HEK293 (cell line): Measurements from ENCODE around the gene B9D1.

ENCODE experiments used
- CTCF ChIA-PET: fragments of 350-600 bp; formaldehyde crosslinking; extraction: SDS; loops from one replicate; lab custom pipeline; 2021; ENCODE audit warnings: antibody characterized with exemption; lab: Yijun Ruan, JAX
- POLR2A ChIA-PET: fragments of 300-600 bp; formaldehyde crosslinking; extraction: SDS; loops from one replicate; lab custom pipeline; 2020; ENCODE audit warnings: antibody characterized with exemption, inconsistent platforms; lab: Yijun Ruan, JAX
- H3K27ac ChIP-seq: fragments of 200-500 bp; sonication (Bioruptor generic); 2 replicates; pipeline ENCODE4 v1.5.1; 2014; ENCODE audit warnings: low read depth, low read length, control low read depth, inconsistent platforms; ENCODE audit errors: extremely low read depth
- H3K36me3 ChIP-seq, 2 experiments: fragments of 200-500 bp in 1 of 2; sonication (Bioruptor generic) in 1 of 2; 1 replicate in 1 of 2; 2 replicates in 1 of 2; pipeline ENCODE4 v1.5.1; 2014 to 2017; ENCODE audit warnings: inconsistent platforms in 2 of 2, low read length in 2 of 2; ENCODE audit not compliant: control insufficient read depth in 2 of 2, insufficient read depth in 1 of 2
- H3K4me1 ChIP-seq: fragments of 200-500 bp; sonication (Bioruptor generic); 2 replicates; pipeline ENCODE4 v1.5.1; 2014; ENCODE audit warnings: mild to moderate bottlenecking, low read length, inconsistent platforms; ENCODE audit not compliant: control insufficient read depth, insufficient read depth
- H3K4me3 ChIP-seq: 2 replicates; pipeline ENCODE4 v1.5.1; 2011; ENCODE audit warnings: low read depth, mild to moderate bottlenecking, control low read depth, low read length, moderate library complexity
- H3K9me3 ChIP-seq: fragments of 200-500 bp; sonication (Bioruptor generic); 2 replicates; pipeline ENCODE4 v1.5.1; 2014; ENCODE audit warnings: low read depth, low read length, inconsistent platforms; ENCODE audit not compliant: control insufficient read depth, insufficient read depth
- GFI1B ChIP-seq: fragments of 450-650 bp; formaldehyde crosslinking; IDR thresholded peaks from 2 replicates; pipeline ENCODE4 v1.5.1; 2016; ENCODE audit warnings: missing biosample characterization, missing genetic modification characterization
- ZNF146 ChIP-seq: fragments of 450-650 bp; formaldehyde crosslinking; IDR thresholded peaks from 2 replicates; pipeline ENCODE4 v1.5.1; 2016; ENCODE audit warnings: missing biosample characterization, missing genetic modification characterization
- ZNF174 ChIP-seq: fragments of 450-650 bp; formaldehyde crosslinking; IDR thresholded peaks from 2 replicates; pipeline ENCODE4 v1.5.0; 2017; ENCODE audit warnings: missing biosample characterization, mild to moderate bottlenecking, missing genetic modification characterization
- ZNF350 ChIP-seq: fragments of 450-650 bp; formaldehyde crosslinking; IDR thresholded peaks from 2 replicates; pipeline ENCODE4 v1.5.0; 2017; ENCODE audit warnings: missing biosample characterization, mild to moderate bottlenecking, missing genetic modification characterization
- ZNF423 ChIP-seq: fragments of 450-650 bp; formaldehyde crosslinking; IDR thresholded peaks from 2 replicates; pipeline ENCODE4 v1.5.1; 2016; ENCODE audit warnings: missing biosample characterization, missing genetic modification characterization
- ZNF558 ChIP-seq: fragments of 450-650 bp; formaldehyde crosslinking; IDR thresholded peaks from 2 replicates; pipeline ENCODE4 v1.5.1; 2016; ENCODE audit warnings: missing biosample characterization, missing genetic modification characterization
- ZNF571 ChIP-seq: fragments of 450-650 bp; formaldehyde crosslinking; IDR thresholded peaks from 2 replicates; pipeline ENCODE4 v1.5.0; 2017; ENCODE audit warnings: missing biosample characterization, missing genetic modification characterization
- ZNF658 ChIP-seq: fragments of 450-650 bp; formaldehyde crosslinking; IDR thresholded peaks from 2 replicates; pipeline ENCODE4; 2016; ENCODE audit warnings: missing biosample characterization, missing genetic modification characterization
- ZNF76 ChIP-seq: fragments of 450-650 bp; formaldehyde crosslinking; IDR thresholded peaks from 2 replicates; pipeline ENCODE4; 2016; ENCODE audit warnings: low read depth, missing biosample characterization, missing genetic modification characterization, borderline replicate concordance
- ZNF785 ChIP-seq: fragments of 450-650 bp; formaldehyde crosslinking; IDR thresholded peaks from 2 replicates; pipeline ENCODE4 v1.5.1; 2016; ENCODE audit warnings: missing biosample characterization, missing genetic modification characterization
- TF ChIP-seq, protein P1 (sequence below): fragments of 450-650 bp; formaldehyde crosslinking; IDR thresholded peaks from 2 replicates; pipeline ENCODE4 v1.5.1; 2016; ENCODE audit warnings: missing biosample characterization, missing genetic modification characterization, low read depth
- TF ChIP-seq, protein P2 (sequence below): fragments of 450-650 bp; formaldehyde crosslinking; IDR thresholded peaks from 2 replicates; pipeline ENCODE4 v1.5.1; 2016; ENCODE audit warnings: missing biosample characterization, missing genetic modification characterization
- TF ChIP-seq, protein P3 (sequence below): fragments of 450-650 bp; formaldehyde crosslinking; IDR thresholded peaks from 2 replicates; pipeline ENCODE4 v1.5.1; 2016; ENCODE audit warnings: missing biosample characterization, missing genetic modification characterization, borderline replicate concordance

B9D1 gene

DNA sequence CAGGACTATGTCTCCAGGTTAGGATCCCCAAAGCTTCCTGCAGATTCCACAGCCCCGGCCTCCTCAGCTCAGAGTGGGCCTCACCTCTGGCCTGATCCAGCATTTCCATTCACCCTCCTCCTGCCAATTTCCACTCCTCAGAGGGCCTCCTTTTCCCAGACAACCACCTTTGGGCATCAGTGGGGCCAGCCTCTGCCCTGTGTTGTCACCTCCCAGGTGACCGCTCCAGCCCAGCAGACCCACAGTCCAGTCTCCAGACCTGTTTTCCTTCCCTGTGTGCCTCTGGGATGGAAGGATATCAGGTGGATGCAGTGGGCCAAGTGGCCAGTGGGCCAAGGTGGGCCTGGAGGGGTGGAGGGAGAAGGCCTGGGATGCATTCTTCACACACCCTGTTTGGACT, 32.7 kb downstream of the B9D1 start:
- Histone ChIP-seq H3K9me3 (no peaks in the 10 kb centered on the region), H3K36me3 (peaks cover 0 to 48% of the 10 kb centered on the region in 2 experiments; a peak in 2 of 3 replicates), H3K4me1 (no peaks in the 10 kb centered on the region), H3K4me3 (no peak overlapping the region), H3K27ac (no peak overlapping the region)
- CTCF ChIA-PET, result interaction anchor here (0.8 to 2.1 kb wide), 3 partner anchors 8 to 118 kb away, joined by 3 to 7 read pairs (median 6); no protein-coding TSS in a partner anchor
- TF ChIP-seq ZNF658 (tag by site-specific recombination), result no peak
- no peak for TF ChIP-seq GFI1B (tag by site-specific recombination)
- no peak for TF ChIP-seq ZNF423 (tag by site-specific recombination)
- TF ChIP-seq, protein P1, sequence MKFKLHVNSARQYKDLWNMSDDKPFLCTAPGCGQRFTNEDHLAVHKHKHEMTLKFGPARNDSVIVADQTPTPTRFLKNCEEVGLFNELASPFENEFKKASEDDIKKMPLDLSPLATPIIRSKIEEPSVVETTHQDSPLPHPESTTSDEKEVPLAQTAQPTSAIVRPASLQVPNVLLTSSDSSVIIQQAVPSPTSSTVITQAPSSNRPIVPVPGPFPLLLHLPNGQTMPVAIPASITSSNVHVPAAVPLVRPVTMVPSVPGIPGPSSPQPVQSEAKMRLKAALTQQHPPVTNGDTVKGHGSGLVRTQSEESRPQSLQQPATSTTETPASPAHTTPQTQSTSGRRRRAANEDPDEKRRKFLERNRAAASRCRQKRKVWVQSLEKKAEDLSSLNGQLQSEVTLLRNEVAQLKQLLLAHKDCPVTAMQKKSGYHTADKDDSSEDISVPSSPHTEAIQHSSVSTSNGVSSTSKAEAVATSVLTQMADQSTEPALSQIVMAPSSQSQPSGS (tag by site-specific recombination), result no peak
- no peak for TF ChIP-seq ZNF350 (tag by site-specific recombination)
- no peak for TF ChIP-seq ZNF76
- TF ChIP-seq ZNF174 (tag by site-specific recombination), result no peak
- no peak for TF ChIP-seq ZNF785 (tag by site-specific recombination)
- POLR2A ChIA-PET, result no interaction called here

DNA sequence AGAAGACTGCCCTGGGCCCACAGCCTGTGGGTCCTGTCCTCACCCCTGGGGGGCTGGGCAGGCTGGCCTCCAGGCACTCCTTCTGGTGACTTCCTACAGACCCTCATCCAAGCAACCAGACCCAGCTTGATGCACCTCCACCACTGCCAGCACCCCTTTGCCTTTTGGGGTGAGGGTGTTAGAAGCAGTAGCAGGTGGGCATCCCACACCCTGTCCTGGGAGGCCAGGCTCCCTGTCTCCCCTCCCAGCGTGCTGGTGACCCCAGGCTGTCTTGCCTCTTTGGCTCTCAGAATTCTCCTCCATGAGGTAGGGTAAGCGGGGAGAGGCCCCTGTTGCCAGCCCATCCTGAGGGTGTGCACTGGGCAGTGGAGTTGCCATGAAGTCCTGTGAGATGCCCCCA, 33.4 kb downstream of the B9D1 start:
- TF ChIP-seq, protein P2, sequence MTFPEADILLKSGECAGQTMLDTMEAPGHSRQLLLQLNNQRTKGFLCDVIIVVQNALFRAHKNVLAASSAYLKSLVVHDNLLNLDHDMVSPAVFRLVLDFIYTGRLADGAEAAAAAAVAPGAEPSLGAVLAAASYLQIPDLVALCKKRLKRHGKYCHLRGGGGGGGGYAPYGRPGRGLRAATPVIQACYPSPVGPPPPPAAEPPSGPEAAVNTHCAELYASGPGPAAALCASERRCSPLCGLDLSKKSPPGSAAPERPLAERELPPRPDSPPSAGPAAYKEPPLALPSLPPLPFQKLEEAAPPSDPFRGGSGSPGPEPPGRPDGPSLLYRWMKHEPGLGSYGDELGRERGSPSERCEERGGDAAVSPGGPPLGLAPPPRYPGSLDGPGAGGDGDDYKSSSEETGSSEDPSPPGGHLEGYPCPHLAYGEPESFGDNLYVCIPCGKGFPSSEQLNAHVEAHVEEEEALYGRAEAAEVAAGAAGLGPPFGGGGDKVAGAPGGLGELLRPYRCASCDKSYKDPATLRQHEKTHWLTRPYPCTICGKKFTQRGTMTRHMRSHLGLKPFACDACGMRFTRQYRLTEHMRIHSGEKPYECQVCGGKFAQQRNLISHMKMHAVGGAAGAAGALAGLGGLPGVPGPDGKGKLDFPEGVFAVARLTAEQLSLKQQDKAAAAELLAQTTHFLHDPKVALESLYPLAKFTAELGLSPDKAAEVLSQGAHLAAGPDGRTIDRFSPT (tag by site-specific recombination), result no peak
- TF ChIP-seq ZNF571 (no peak), ZNF558 (no peak)
- no peaks in the 10 kb centered on the region for H3K4me1 ChIP-seq

DNA sequence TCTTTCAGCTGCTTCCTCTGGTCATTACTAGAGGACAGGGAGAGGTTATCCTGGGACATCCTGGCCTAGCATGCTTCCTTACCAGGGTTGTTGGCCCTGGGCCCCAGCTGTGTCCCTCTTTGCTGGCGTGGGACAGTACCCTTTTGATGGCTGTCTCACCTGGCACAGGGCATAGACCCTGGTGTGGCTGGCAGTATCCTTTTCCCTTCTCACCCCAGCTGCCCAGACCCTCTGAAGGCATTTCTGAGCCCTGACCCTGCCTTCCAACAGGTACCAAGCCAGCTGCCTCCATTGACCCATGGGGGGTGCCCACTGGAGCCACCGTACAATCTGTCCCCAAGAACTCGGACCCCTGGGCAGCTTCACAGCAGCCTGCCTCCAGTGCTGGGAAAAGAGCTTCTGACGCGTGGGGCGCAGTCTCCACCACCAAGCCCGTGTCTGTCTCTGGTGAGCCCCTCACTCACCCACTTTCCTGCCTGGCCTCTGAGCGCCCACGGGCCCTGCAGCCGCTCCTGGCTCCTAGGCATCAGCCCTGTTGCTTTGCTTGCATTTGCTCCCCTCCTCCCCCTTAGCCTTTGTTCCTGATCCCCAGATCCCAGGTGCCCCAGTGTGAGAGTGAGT, 34.0 kb downstream of the B9D1 start:
- Histone ChIP-seq H3K9me3 (no peaks in the 10 kb centered on the region), H3K36me3 (peaks cover 0 to 39% of the 10 kb centered on the region in 2 experiments; a peak in 2 of 3 replicates), H3K4me3 (no peak overlapping the region), H3K27ac (no peak overlapping the region), H3K4me1 (no peaks in the 10 kb centered on the region)
- TF ChIP-seq ZNF146 (tag by site-specific recombination), result no peak
- TF ChIP-seq, protein P3, sequence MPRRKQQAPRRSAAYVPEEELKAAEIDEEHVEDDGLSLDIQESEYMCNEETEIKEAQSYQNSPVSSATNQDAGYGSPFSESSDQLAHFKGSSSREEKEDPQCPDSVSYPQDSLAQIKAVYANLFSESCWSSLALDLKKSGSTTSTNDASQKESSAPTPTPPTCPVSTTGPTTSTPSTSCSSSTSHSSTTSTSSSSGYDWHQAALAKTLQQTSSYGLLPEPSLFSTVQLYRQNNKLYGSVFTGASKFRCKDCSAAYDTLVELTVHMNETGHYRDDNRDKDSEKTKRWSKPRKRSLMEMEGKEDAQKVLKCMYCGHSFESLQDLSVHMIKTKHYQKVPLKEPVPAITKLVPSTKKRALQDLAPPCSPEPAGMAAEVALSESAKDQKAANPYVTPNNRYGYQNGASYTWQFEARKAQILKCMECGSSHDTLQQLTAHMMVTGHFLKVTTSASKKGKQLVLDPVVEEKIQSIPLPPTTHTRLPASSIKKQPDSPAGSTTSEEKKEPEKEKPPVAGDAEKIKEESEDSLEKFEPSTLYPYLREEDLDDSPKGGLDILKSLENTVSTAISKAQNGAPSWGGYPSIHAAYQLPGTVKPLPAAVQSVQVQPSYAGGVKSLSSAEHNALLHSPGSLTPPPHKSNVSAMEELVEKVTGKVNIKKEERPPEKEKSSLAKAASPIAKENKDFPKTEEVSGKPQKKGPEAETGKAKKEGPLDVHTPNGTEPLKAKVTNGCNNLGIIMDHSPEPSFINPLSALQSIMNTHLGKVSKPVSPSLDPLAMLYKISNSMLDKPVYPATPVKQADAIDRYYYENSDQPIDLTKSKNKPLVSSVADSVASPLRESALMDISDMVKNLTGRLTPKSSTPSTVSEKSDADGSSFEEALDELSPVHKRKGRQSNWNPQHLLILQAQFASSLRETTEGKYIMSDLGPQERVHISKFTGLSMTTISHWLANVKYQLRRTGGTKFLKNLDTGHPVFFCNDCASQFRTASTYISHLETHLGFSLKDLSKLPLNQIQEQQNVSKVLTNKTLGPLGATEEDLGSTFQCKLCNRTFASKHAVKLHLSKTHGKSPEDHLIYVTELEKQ, result no peak
- CTCF ChIA-PET, result interaction anchor here (1.6 kb wide), 1 partner anchor 10 kb away, joined by 7 read pairs; no protein-coding TSS in a partner anchor
- POLR2A ChIA-PET, result no interaction called here

More for the DNA sequence above, 33.4 kb downstream of the B9D1 start:
- ChIA-PET CTCF (interaction anchor here (1.6 to 2.1 kb wide), 2 partner anchors 9 to 119 kb away, joined by 6 to 7 read pairs; no protein-coding TSS in a partner anchor), POLR2A (no interaction called here)
- no peaks in the 10 kb centered on the region for H3K9me3 ChIP-seq
- no peak overlapping the region for H3K27ac ChIP-seq
- H3K4me3 ChIP-seq, result no peak overlapping the region
- peaks cover 0 to 45% of the 10 kb centered on the region in 2 experiments; a peak in 2 of 3 replicates for H3K36me3 ChIP-seq
